ENCODE measurements around the gene LANCL3.

DNA sequence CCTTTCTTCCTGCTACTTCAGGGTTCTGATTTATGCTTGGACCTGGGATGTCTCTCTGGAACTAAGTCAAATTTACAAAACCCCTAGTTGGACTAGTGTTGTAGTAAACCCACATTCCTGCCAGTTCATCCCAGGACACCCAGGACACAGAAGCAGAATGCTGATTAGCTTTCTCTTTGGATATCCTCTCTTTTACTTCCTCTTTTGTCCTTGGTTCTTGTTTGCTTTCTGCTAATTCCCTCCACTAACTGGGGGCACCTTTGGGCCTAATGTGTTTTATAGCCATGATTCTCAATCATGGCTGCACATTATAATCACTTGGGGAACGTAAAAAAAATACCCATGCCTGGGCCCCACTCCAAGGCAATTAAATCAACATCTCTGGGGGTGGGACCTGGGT is 42.5 kb downstream of the LANCL3 start:
- TF ChIP-seq GABPA (IDR thresholded peaks at IDR 0.05; ENCODE audit: low read depth): no peak
- TF ChIP-seq, protein P1, sequence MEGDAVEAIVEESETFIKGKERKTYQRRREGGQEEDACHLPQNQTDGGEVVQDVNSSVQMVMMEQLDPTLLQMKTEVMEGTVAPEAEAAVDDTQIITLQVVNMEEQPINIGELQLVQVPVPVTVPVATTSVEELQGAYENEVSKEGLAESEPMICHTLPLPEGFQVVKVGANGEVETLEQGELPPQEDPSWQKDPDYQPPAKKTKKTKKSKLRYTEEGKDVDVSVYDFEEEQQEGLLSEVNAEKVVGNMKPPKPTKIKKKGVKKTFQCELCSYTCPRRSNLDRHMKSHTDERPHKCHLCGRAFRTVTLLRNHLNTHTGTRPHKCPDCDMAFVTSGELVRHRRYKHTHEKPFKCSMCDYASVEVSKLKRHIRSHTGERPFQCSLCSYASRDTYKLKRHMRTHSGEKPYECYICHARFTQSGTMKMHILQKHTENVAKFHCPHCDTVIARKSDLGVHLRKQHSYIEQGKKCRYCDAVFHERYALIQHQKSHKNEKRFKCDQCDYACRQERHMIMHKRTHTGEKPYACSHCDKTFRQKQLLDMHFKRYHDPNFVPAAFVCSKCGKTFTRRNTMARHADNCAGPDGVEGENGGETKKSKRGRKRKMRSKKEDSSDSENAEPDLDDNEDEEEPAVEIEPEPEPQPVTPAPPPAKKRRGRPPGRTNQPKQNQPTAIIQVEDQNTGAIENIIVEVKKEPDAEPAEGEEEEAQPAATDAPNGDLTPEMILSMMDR (IDR thresholded peaks at IDR 0.05; ENCODE audit: insufficient read depth, low read length): no peak
- no peak for TF ChIP-seq POLR2AphosphoS5 (IDR thresholded peaks at IDR 0.05; ENCODE audit: low read depth)
- TF ChIP-seq, protein P2, sequence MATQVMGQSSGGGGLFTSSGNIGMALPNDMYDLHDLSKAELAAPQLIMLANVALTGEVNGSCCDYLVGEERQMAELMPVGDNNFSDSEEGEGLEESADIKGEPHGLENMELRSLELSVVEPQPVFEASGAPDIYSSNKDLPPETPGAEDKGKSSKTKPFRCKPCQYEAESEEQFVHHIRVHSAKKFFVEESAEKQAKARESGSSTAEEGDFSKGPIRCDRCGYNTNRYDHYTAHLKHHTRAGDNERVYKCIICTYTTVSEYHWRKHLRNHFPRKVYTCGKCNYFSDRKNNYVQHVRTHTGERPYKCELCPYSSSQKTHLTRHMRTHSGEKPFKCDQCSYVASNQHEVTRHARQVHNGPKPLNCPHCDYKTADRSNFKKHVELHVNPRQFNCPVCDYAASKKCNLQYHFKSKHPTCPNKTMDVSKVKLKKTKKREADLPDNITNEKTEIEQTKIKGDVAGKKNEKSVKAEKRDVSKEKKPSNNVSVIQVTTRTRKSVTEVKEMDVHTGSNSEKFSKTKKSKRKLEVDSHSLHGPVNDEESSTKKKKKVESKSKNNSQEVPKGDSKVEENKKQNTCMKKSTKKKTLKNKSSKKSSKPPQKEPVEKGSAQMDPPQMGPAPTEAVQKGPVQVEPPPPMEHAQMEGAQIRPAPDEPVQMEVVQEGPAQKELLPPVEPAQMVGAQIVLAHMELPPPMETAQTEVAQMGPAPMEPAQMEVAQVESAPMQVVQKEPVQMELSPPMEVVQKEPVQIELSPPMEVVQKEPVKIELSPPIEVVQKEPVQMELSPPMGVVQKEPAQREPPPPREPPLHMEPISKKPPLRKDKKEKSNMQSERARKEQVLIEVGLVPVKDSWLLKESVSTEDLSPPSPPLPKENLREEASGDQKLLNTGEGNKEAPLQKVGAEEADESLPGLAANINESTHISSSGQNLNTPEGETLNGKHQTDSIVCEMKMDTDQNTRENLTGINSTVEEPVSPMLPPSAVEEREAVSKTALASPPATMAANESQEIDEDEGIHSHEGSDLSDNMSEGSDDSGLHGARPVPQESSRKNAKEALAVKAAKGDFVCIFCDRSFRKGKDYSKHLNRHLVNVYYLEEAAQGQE (IDR thresholded peaks at IDR 0.05; ENCODE audit: insufficient replicate concordance, low read depth): no peak
- TF ChIP-seq SPI1 (IDR thresholded peaks at IDR 0.05; ENCODE audit: borderline replicate concordance, low read depth): no peak

All from HL-60 (cell line).